CD4-positive, alpha-beta T cell treated with Interferon gamma for 1 hour (primary cell): Measurements from ENCODE around the gene STRAP.

Source experiments
- DNase-seq: peaks from one replicate; pipeline ENCODE4 v3.0.0-alpha.2; 2020

Gene STRAP, protein sequence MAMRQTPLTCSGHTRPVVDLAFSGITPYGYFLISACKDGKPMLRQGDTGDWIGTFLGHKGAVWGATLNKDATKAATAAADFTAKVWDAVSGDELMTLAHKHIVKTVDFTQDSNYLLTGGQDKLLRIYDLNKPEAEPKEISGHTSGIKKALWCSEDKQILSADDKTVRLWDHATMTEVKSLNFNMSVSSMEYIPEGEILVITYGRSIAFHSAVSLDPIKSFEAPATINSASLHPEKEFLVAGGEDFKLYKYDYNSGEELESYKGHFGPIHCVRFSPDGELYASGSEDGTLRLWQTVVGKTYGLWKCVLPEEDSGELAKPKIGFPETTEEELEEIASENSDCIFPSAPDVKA

GRCh38 chr12:15882118-15882971, at the start of gene STRAP:
TSS of gene STRAP (plus strand) at chr12:15882387. CDS start at chr12:15882708, 321 bp downstream.
- DNase-seq = peak; percentile 97

- DNase-seq = no peak
Measured at GRCh38 chr12:15834575-15834974, 47.6 kb upstream of the STRAP start.

DNA sequence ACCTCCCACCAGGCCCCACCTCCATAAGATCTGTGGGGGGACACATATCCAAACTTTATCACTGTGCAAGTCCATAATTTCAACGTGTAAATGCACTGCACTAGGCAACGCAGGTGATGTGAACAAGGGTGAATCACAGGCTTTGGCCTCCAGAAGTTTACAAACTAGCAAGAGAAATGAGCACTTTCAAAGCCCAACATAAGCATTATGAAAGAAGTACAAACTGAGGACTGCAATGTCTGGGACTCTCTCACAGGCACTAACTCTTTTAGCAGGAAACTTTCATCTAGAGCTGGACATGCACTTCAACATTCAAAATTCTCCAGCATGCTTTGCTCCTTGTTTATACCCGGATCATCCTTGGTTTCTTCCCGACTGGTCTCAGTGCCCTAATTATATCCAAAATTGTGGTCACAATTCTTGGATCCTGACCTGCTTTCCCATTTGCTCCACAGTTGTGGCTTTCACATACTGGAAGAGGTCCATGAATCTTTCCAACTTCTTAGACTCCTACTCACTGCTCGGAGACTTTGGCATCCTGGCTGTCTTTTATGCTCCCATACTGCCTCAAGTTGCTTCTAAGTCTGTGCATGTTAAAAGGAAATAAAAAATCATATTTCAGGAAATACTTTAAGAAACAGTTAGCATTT, 44.9 kb upstream of the STRAP start:
- no peak for DNase-seq

- DNase-seq = no peak
Measured at GRCh38 chr12:15839041-15839440, 43.1 kb upstream of the STRAP start.

- DNase-seq = no peak
Measured at GRCh38 chr12:15839682-15840081, 42.5 kb upstream of the STRAP start.

DNA sequence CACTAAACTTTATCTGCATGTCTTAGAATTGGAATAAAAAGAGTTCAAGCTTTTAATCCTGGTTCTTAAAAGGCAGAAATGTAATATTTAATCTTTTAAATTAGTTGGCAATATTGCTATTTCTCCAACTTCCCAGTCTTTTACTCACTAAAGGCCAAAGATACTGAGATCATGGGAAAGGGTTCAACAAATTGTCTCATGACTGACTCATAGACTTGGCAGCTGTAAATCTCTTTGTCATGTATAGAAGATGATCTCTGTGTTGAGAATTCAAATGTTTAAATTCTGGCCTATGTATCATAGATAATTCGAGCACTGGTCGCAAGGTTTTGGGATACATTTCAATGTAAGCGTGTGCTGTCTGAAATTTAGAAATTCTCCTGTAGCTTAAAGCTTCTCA, 40.1 kb upstream of the STRAP start:
- DNase-seq = no peak

DNA sequence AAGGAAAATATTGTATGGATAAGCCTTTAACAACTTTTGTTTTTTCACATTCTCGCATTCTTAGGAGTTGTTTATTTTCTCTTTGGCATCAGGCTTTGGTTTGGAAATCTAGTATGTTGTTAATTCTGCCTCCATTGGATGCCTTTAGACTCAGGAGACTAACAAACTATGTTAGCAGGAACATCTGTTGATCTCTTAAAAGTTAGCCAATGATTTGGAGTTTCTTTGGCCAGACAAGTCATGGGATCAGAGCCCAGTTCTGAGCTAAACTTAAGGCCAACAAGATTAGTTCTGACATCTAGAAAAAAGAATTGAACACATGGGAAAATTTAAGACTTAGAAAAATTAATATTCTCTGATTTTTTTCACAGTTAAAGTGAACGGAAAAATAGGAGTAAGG, 35.3 kb upstream of the STRAP start:
- DNase-seq = no peak

DNA sequence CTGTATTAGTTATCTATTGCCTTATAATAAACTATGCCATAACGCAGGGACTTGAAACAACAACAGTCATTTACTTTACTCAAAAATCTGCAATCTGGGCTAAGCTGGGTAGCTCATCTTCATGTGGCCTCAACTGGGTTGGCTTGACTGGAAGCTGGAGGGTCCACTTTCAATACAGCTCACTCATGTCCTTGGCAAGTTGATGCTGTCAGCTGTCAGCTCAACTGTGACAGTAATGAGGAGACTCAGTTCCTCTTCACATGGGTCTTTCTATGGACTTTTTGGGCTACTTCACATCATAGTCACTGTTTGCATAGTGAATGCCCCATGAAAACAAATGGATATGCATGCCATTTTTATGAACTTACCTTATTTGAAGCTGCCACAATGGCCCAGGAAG, 33.6 kb upstream of the STRAP start:
- no peak for DNase-seq

- no peak for DNase-seq
Measured at GRCh38 chr12:15851045-15851620, 31.1 kb upstream of the STRAP start.

DNA sequence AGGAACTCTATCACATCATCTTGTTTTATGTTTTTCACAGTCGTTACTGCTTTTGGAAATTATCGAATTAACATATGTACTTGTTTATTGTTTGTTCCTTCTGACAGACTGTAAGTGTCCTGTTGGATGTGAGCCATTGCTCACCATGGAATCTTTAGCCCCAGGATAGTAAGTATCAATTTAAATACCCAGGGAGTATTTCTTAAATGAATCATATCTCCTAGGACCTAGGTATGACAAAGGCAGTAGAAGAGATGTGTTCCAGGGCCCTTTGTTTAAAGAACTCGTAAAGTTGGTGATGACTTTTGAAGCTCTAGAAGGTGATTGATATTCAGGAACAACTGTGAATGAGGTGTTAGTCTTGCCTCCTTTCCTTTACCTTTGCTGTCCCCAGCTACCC, 30.3 kb upstream of the STRAP start:
- DNase-seq = no peak

GRCh38 chr12:15852383-15852782, 29.8 kb upstream of the STRAP start:
- DNase-seq = no peak

GRCh38 chr12:15853877-15854276, 28.3 kb upstream of the STRAP start:
- DNase-seq = no peak

DNA sequence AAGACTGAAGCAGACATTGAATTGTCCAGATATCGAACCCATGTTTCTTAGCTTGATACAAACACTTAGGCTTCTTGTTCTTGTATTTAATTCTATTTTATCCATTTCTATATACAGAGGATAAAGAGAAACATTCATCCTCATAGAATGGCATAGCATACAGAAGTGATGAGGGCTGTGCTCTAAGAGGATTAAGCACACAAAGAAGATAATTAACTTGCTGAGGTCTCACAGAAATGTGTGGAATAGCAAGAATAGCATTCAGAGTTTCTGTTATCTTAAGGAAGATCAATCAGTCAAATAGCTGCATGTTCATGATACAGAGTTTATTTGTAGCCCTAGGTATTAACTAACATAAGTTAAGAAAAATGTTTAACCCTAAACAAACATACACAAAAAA, 27.3 kb upstream of the STRAP start:
- no peak for DNase-seq

GRCh38 chr12:15855646-15856045, 26.5 kb upstream of the STRAP start:
- DNase-seq = no peak

DNA sequence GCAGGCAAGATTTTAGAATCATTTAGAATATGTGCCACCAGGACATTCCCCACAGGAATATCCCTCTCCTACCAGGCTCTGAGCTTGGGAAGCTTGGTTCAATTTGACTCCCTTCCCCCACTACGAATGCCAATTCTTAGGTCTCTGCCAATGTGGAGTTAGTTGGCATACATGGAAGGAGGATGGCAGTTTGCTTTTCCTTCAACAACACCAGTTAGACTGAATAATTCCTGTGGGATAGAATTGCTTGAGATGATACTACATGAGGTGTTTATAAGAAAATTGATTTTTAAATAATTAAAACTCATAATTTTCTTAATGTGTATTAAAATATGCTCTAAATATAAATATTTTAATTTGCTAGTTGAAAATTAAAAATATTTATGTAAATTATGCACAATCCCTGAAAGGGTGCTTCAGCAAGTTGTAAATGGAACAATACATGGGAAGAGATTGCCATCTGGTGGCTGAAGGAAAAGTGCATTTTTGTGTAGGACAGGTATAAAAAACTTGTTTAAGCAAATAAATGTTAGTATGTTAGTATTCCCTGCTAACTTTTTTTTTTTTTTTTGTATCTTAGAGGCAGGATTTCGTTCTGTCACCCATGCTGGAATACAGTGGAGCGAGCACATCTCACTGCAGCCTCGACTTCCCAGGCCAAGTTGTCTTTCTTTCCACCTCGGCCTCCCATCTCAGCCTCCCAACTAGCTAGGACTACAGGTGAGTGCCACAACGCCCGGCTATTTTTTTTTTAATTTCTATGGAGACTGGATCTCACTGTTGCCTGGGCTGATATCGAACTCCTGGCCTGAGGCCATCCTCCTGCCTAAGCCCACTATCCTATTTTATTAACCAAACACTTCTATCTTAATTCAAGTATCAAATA, 25.8 kb upstream of the STRAP start:
- DNase-seq = no peak

DNA sequence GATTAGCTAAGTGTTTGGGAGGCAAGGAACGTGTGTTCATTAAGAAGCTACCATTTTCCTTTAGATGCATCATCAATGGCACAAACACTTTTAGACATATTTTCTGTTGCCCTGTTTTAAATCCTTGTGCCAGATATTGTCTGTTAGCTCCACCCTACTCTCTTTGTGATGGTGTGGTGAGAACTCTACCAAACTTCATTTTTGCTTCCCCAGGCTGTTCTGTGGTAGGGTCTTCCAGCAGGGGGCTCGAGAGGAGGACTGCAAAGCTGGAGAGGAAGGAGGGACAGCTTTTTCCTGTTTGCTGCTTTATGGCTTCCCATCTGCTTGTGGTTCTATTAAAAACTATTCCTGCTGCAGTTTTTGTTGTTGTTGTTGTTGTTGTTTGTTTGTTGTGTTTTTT, 23.8 kb upstream of the STRAP start:
- DNase-seq = no peak

- no peak for DNase-seq
Measured at GRCh38 chr12:15859116-15859515, 23.1 kb upstream of the STRAP start.

- no peak for DNase-seq
Measured at GRCh38 chr12:15861404-15861803, 20.8 kb upstream of the STRAP start.

GRCh38 chr12:15862840-15863239, 19.3 kb upstream of the STRAP start:
- no peak for DNase-seq

DNA sequence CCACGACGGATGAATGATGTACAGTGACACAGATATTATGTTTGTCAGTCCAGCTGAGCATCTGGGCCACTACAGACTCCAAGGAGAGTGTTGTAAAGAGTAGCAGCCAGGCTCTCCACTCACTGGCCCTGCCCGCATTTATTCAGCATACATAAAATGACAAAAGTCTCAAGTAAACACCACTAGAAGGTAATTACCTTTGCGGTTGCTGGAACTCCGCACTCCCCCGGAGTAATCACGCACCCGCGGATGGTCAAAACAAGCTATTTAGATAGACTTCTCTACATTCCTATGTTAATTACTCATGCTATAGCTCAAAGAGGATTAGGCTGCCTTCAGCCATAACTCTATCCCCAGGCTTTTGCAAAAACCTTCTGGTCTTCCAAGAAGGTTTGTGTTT, 18.8 kb upstream of the STRAP start:
- no peak for DNase-seq

GRCh38 chr12:15863984-15864383, 18.2 kb upstream of the STRAP start:
- DNase-seq = no peak

- DNase-seq = no peak
Measured at GRCh38 chr12:15868186-15868585, 14.0 kb upstream of the STRAP start.
